PC-3 (cell line): ENCODE results near the gene BCAS3. TPM values are rescaled to one million over a fixed set of nuclear protein-coding genes. Genes with fewer than 3 reads are reported as not detected.

ENCODE experiments used
- ATAC-seq: fragments of 200-7000 bp; cut with Tn5 transposase; 2 replicates; pipeline ENCODE4 v1.9.1; 2020; ENCODE audit warnings: mild to moderate bottlenecking, moderate library complexity
- BruUV-seq: library from RNA; stranded (reverse); fragments of 400-500 nt; replicated peaks from 2 replicates; lab custom pipeline; 2021; lab: Mats Ljungman, UMichigan
- CTCF ChIA-PET: fragments of 300-600 bp; sonication (Branson Sonifier 250); formaldehyde crosslinking; loops from one replicate; lab custom pipeline; 2022; ENCODE audit warnings: antibody characterized with exemption; lab: Charles Lee
- POLR2A ChIA-PET: fragments of 300-600 bp; sonication (Branson Sonifier 250); formaldehyde crosslinking; loops from one replicate; lab custom pipeline; 2022; ENCODE audit warnings: antibody characterized with exemption; ENCODE audit not compliant: unreplicated experiment; lab: Charles Lee
- DNase-seq: peaks from one replicate; pipeline ENCODE4 v3.0.0-alpha.2; 2015
- H2AFZ ChIP-seq: fragments of 300-600 bp; sonication (generic); 2 replicates; pipeline ENCODE4 v1.6.0; 2016; ENCODE audit warnings: antibody characterized with exemption, low read length
- H3F3A ChIP-seq: fragments of 300-600 bp; sonication (generic); one replicate; pipeline ENCODE4 v1.6.0; 2017; ENCODE audit warnings: antibody characterized with exemption, low read length, control low read depth, mild to moderate bottlenecking; ENCODE audit not compliant: unreplicated experiment
- H3K27ac ChIP-seq: fragments of 300-600 bp; sonication (generic); 2 replicates; pipeline ENCODE4 v1.5.1; 2016; ENCODE audit warnings: mild to moderate bottlenecking, low read length
- H3K27me3 ChIP-seq: fragments of 300-600 bp; sonication (generic); 2 replicates; pipeline ENCODE4 v1.6.1; 2016; ENCODE audit warnings: low read length, mixed read lengths
- H3K36me3 ChIP-seq: fragments of 300-600 bp; sonication (generic); 2 replicates; pipeline ENCODE4 v1.6.1; 2016; ENCODE audit warnings: low read depth, mixed run types, low read length, mixed read lengths
- H3K4me1 ChIP-seq: fragments of 300-600 bp; sonication (generic); 2 replicates; pipeline ENCODE4 v1.5.1; 2016; ENCODE audit warnings: low read length; ENCODE audit not compliant: insufficient read depth
- H3K4me2 ChIP-seq: fragments of 300-600 bp; sonication (generic); 2 replicates; pipeline ENCODE4 v1.6.0; 2016; ENCODE audit warnings: low read length
- H3K4me3 ChIP-seq: fragments of 300-600 bp; sonication (generic); 2 replicates; pipeline ENCODE4 v1.5.1; 2016; ENCODE audit warnings: mild to moderate bottlenecking, low read length, mixed read lengths
- H3K79me2 ChIP-seq: fragments of 300-600 bp; sonication (generic); 2 replicates; pipeline ENCODE4 v1.6.1; 2017; ENCODE audit warnings: low read length, mixed read lengths
- H3K9ac ChIP-seq: fragments of 300-600 bp; sonication (generic); 2 replicates; pipeline ENCODE4 v1.6.0; 2016; ENCODE audit warnings: mild to moderate bottlenecking, low read length
- H3K9me2 ChIP-seq: fragments of 300-600 bp; sonication (generic); replicated peaks from 2 replicates; pipeline ENCODE4 v1.6.1; 2016; ENCODE audit warnings: mixed run types, low read length, mixed read lengths
- H3K9me3 ChIP-seq: fragments of 300-600 bp; sonication (generic); 2 replicates; pipeline ENCODE4 v1.6.1; 2016; ENCODE audit warnings: low read length, mixed read lengths
- H4K20me1 ChIP-seq: fragments of 300-600 bp; sonication (generic); 2 replicates; pipeline ENCODE4 v1.6.1; 2016; ENCODE audit warnings: low read length, mixed read lengths
- EZH2 ChIP-seq: fragments of 300-600 bp; sonication (generic); IDR thresholded peaks from one replicate; pipeline ENCODE4 v1.6.1; 2017; ENCODE audit warnings: antibody characterized with exemption, mild to moderate bottlenecking, low read length; ENCODE audit not compliant: unreplicated experiment
- EZH2phosphoT487 ChIP-seq: fragments of 300-600 bp; sonication (generic); IDR thresholded peaks from 2 replicates; pipeline ENCODE4 v1.6.1; 2018; ENCODE audit warnings: mild to moderate bottlenecking, antibody characterized with exemption, low read length, borderline replicate concordance
- intact Hi-C: fragments of 100-400 bp; cut with micrococcal nuclease; formaldehyde crosslinking; loops from 2 replicates; pipeline ENCODE4 v1.9.0; 2023
- total RNA-seq: library from RNA; depleted of rRNA; stranded (reverse); fragments of >200 nt; gene quantifications from 2 replicates; pipeline ENCODE4 v1.2.3, GENCODE V29; 2014
- TF ChIP-seq, protein P1 (sequence below): fragments of 300-600 bp; sonication (generic); conservative IDR thresholded peaks from 2 replicates; pipeline ENCODE4 v1.5.1; 2017; ENCODE audit warnings: antibody characterized with exemption, low read depth, mild to moderate bottlenecking, low read length

BCAS3 gene
- total RNA-seq, 1 experiment from 2014 or later: 25.9 TPM

DNA sequence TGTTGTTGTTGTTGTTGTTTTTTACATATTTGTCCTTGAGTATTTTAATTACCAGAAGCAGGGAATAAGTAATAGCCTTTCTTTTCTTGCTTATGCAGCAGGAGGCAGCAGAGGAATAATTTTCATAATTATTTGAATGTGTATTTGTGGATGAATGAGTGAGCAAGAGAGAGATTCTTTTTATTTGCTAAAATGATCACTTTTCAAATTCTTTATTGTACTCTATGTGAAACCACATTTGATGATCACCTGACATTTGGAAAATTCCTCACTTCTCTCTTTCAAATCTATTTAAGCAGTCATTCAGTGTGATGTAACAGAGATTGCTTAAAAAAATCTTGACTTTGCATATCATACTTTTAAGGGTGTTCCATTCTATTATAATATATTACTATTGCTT, 223.6 kb downstream of the BCAS3 start:
- ATAC-seq (peak; percentile 14; the same call in 1 of the 2 replicates), DNase-seq (peak; percentile 17)
- POLR2A ChIA-PET: interaction anchor here (0.6 kb wide), 1 partner anchor 51 kb away, joined by 4 read pairs; no protein-coding TSS in a partner anchor
- H3F3A ChIP-seq: peaks cover 5% of the 10 kb centered on the region
- H3K4me2 ChIP-seq: peak overlapping the region; percentile 65
- peaks cover 27% of the 10 kb centered on the region for H3K4me1 ChIP-seq
- H3K9me3 ChIP-seq: peaks cover 5% of the 10 kb centered on the region; the same call in 1 of the 2 replicates
- no peaks in the 10 kb centered on the region for H3K27me3 ChIP-seq
- intact Hi-C loops: loop anchor here (1.0 to 5.0 kb wide), 2 partner anchors 181 to 511 kb away; no protein-coding TSS in a partner anchor
- BruUV-seq: no TSS peak
- H3K36me3 ChIP-seq: peaks cover 7% of the 10 kb centered on the region; the same call in 1 of the 2 replicates
- CTCF ChIA-PET: interaction anchor here (0.6 to 1.1 kb wide), 3 partner anchors 70 to 513 kb away, joined by 3 to 8 read pairs (median 3); no protein-coding TSS in a partner anchor
- no peaks in the 10 kb centered on the region for H4K20me1 ChIP-seq
- H3K79me2 ChIP-seq: no peaks in the 10 kb centered on the region
- H3K9ac ChIP-seq: peak overlapping the region; percentile 5; the same call in 1 of the 2 replicates
- peak overlapping the region; percentile 33 for H3K27ac ChIP-seq
- no peak overlapping the region for H2AFZ ChIP-seq
- no peak for TF ChIP-seq EZH2
- TF ChIP-seq, protein P1, sequence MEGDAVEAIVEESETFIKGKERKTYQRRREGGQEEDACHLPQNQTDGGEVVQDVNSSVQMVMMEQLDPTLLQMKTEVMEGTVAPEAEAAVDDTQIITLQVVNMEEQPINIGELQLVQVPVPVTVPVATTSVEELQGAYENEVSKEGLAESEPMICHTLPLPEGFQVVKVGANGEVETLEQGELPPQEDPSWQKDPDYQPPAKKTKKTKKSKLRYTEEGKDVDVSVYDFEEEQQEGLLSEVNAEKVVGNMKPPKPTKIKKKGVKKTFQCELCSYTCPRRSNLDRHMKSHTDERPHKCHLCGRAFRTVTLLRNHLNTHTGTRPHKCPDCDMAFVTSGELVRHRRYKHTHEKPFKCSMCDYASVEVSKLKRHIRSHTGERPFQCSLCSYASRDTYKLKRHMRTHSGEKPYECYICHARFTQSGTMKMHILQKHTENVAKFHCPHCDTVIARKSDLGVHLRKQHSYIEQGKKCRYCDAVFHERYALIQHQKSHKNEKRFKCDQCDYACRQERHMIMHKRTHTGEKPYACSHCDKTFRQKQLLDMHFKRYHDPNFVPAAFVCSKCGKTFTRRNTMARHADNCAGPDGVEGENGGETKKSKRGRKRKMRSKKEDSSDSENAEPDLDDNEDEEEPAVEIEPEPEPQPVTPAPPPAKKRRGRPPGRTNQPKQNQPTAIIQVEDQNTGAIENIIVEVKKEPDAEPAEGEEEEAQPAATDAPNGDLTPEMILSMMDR: peak; percentile 46
- H3K4me3 ChIP-seq: peak overlapping the region; percentile 8; the same call in 1 of the 2 replicates
- H3K9me2 ChIP-seq: no peaks in the 10 kb centered on the region

DNA sequence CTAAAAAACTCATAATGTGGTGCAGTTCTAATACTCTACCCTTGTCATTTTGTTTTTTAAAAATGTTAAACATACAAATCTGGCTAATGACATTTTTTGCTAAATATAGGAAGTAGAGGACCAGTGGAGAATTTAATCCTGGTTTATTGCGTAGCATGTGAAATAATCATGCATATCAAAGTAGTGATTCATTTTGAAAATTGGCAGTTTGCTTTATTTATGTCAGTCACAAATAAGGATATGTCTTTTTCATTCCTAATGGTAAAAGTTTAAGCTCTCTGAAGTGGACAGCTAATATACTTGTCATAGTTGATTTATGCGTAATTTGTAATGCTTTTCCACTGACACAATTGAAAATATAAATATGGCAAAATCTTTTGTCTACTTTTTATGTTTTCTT, 224.2 kb downstream of the BCAS3 start:
- peak; percentile 97 for DNase-seq
- Histone ChIP-seq H3K36me3 (peaks cover 6% of the 10 kb centered on the region; the same call in 1 of the 2 replicates), H4K20me1 (no peaks in the 10 kb centered on the region), H3F3A (peaks cover 5% of the 10 kb centered on the region), H3K9ac (0 out of 2 replicates have a peak overlapping the region, but pooled peaks have one; percentile 11), H2AFZ (0 out of 2 replicates have a peak overlapping the region, but pooled peaks have one; percentile 5), H3K27me3 (no peaks in the 10 kb centered on the region), H3K4me2 (peak overlapping the region; percentile 65), H3K4me3 (peak overlapping the region; percentile 34; the same call in 1 of the 2 replicates), H3K9me2 (no peaks in the 10 kb centered on the region), H3K9me3 (peaks cover 3% of the 10 kb centered on the region; the same call in 1 of the 2 replicates), H3K27ac (peak overlapping the region; percentile 66), H3K4me1 (peaks cover 27% of the 10 kb centered on the region), H3K79me2 (no peaks in the 10 kb centered on the region)
- ChIA-PET POLR2A (interaction anchor here (0.6 kb wide), 1 partner anchor 13 kb away, joined by 4 read pairs; no protein-coding TSS in a partner anchor), CTCF (interaction anchor here (0.6 to 1.1 kb wide), 5 partner anchors 13 to 512 kb away, joined by 3 to 8 read pairs (median 3); no protein-coding TSS in a partner anchor)
- no TSS peak for BruUV-seq
- intact Hi-C loops: loop anchor here (1.0 to 5.0 kb wide), 2 partner anchors 182 to 510 kb away; no protein-coding TSS in a partner anchor
- TF ChIP-seq EZH2phosphoT487 (no peak), EZH2 (no peak)
- TF ChIP-seq, protein P1: no peak
- ATAC-seq: peak; percentile 94
